ENCODE measurements around the gene C9orf153.
"Not testable (repeated sequence)": the region's sequence is repeated elsewhere in the genome, so short reads cannot be mapped to it uniquely, and the experiment has no call there.

DNA sequence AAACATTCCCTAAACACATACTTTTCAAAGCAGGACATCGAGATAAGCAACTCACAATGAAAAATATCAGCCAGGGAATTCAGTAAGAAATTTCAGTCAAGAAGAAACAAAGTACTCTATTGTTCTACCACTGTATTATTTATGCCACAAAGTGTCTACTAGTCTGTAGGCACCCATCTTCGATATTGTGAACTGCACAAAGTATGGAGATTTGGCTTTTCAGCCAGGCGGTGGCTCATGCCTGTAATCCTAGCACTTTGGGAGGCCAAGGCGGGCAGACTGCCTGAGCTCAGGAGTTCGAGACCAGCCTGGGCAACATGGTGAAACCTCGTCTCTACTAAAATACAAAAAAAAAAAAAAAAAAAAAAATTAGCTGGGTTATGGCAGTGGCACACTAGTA is 30.9 kb upstream of the C9orf153 start:
- not testable (repeated sequence) for TF ChIP-seq POLR2A (IDR thresholded peaks at IDR 0.05)
- TF ChIP-seq, protein P1, sequence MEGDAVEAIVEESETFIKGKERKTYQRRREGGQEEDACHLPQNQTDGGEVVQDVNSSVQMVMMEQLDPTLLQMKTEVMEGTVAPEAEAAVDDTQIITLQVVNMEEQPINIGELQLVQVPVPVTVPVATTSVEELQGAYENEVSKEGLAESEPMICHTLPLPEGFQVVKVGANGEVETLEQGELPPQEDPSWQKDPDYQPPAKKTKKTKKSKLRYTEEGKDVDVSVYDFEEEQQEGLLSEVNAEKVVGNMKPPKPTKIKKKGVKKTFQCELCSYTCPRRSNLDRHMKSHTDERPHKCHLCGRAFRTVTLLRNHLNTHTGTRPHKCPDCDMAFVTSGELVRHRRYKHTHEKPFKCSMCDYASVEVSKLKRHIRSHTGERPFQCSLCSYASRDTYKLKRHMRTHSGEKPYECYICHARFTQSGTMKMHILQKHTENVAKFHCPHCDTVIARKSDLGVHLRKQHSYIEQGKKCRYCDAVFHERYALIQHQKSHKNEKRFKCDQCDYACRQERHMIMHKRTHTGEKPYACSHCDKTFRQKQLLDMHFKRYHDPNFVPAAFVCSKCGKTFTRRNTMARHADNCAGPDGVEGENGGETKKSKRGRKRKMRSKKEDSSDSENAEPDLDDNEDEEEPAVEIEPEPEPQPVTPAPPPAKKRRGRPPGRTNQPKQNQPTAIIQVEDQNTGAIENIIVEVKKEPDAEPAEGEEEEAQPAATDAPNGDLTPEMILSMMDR (IDR thresholded peaks at IDR 0.05 in 4 of 5, conservative IDR thresholded peaks at IDR 0.05 in 1 of 5): not testable (repeated sequence)

All from gastrocnemius medialis (tissue), 4 donors.